GM04504 (cell line): ENCODE measurements around the gene TECTA.

Source experiments
- DNase-seq: peaks from one replicate; pipeline ENCODE4 v3.0.0-alpha.2; 2012; ENCODE audit warnings: low read depth

TECTA gene

GRCh38 chr11:121127809-121128208, 26.8 kb downstream of the TECTA start:
- no peak for DNase-seq

- DNase-seq: no peak
Observed at GRCh38 chr11:121129362-121130340, 28.6 kb downstream of the TECTA start.

GRCh38 chr11:121131656-121132055, 30.6 kb downstream of the TECTA start:
- no peak for DNase-seq

GRCh38 chr11:121132211-121132976, 31.4 kb downstream of the TECTA start:
- no peak for DNase-seq

- no peak for DNase-seq
Observed at GRCh38 chr11:121134741-121135312, 33.8 kb downstream of the TECTA start.

GRCh38 chr11:121137005-121137404, 36.0 kb downstream of the TECTA start:
- DNase-seq: no peak

GRCh38 chr11:121138259-121138658, 37.2 kb downstream of the TECTA start:
- no peak for DNase-seq

GRCh38 chr11:121140369-121140768, 39.3 kb downstream of the TECTA start:
- no peak for DNase-seq

- no peak for DNase-seq
Observed at GRCh38 chr11:121141066-121141465, 40.0 kb downstream of the TECTA start.

GRCh38 chr11:121143921-121144320, 42.9 kb downstream of the TECTA start:
- no peak for DNase-seq

- no peak for DNase-seq
Observed at GRCh38 chr11:121144723-121145122, 43.7 kb downstream of the TECTA start.

GRCh38 chr11:121145826-121146225, 44.8 kb downstream of the TECTA start:
- no peak for DNase-seq

GRCh38 chr11:121149116-121149515, 48.1 kb downstream of the TECTA start:
- DNase-seq: no peak

GRCh38 chr11:121151207-121151688, 50.2 kb downstream of the TECTA start:
- DNase-seq: no peak

GRCh38 chr11:121152764-121153163, 51.7 kb downstream of the TECTA start:
- DNase-seq: no peak

GRCh38 chr11:121153472-121153871, 52.4 kb downstream of the TECTA start:
- DNase-seq: no peak

- no peak for DNase-seq
Observed at GRCh38 chr11:121154486-121155314, 53.7 kb downstream of the TECTA start.

GRCh38 chr11:121157756-121158155, 56.7 kb downstream of the TECTA start:
- no peak for DNase-seq

- no peak for DNase-seq
Observed at GRCh38 chr11:121159741-121160140, 58.7 kb downstream of the TECTA start.

- no peak for DNase-seq
Observed at GRCh38 chr11:121161349-121161917, 60.4 kb downstream of the TECTA start.

GRCh38 chr11:121163658-121164308, 62.7 kb downstream of the TECTA start:
- no peak for DNase-seq
